Natural killer cell (primary cell): Measurements from ENCODE around the gene DCST1. TPM values are rescaled to one million over a fixed set of nuclear protein-coding genes. Genes with fewer than 3 reads are reported as not detected.
A peak's percentile ranks its signal among the peaks of the same experiment; 100 is the strongest.
"Not testable (repeated sequence)": the region's sequence is repeated elsewhere in the genome, so short reads cannot be mapped to it uniquely, and the experiment has no call there.

Experiments
- ATAC-seq, 3 donors: fragments of 150-1000 bp in 2 of 3; fragments of 200-7000 bp in 1 of 3; cut with Tn5 transposase; 1 replicate in 1 of 3; 2 replicates in 2 of 3; pipeline ENCODE4 v1.10.0; 2021; ENCODE audit warnings: mild to moderate bottlenecking in 2 of 3, moderate library complexity in 2 of 3
- DNase-seq, 2 donors: peaks; one replicate each; pipeline versions ENCODE4 v3.0.0 to v3.0.0-alpha.2; 2013 to 2021; ENCODE audit warnings: mixed read lengths in 1 of 2
- H3K27ac ChIP-seq: one replicate; pipeline ENCODE4 v1.5.1; 2013; ENCODE audit warnings: mild to moderate bottlenecking, low read length
- H3K27me3 ChIP-seq: one replicate; pipeline ENCODE4 v1.6.1; 2013; ENCODE audit warnings: low read length; ENCODE audit not compliant: control insufficient read depth, insufficient read depth
- H3K36me3 ChIP-seq: one replicate; pipeline ENCODE4 v1.6.1; 2013; ENCODE audit warnings: low read length; ENCODE audit not compliant: control insufficient read depth, insufficient read depth
- H3K4me1 ChIP-seq: one replicate; pipeline ENCODE4 v1.6.1; 2013; ENCODE audit warnings: low read length; ENCODE audit not compliant: control insufficient read depth, insufficient read depth
- H3K4me3 ChIP-seq: one replicate; pipeline ENCODE4 v1.5.1; 2013; ENCODE audit warnings: low read length
- H3K9me3 ChIP-seq: one replicate; pipeline ENCODE4 v1.6.1; 2013; ENCODE audit warnings: low read length; ENCODE audit not compliant: control insufficient read depth, insufficient read depth
- H3K27ac Mint-ChIP-seq, 2 donors: one replicate each; pipeline ENCODE4 v1.8.0; 2022; ENCODE audit warnings: mild to moderate bottlenecking in 2 of 2, mixed read lengths in 2 of 2, moderate library complexity in 1 of 2
- H3K27me3 Mint-ChIP-seq, 2 donors: one replicate each; pipeline ENCODE4 v1.8.0; 2022; ENCODE audit warnings: low read depth in 2 of 2, mixed read lengths in 2 of 2
- H3K36me3 Mint-ChIP-seq: one replicate; pipeline ENCODE4 v1.8.0; 2022; ENCODE audit warnings: mixed read lengths
- H3K4me1 Mint-ChIP-seq, 2 donors: one replicate each; pipeline ENCODE4 v1.8.0; 2022; ENCODE audit warnings: mixed read lengths in 2 of 2
- H3K4me3 Mint-ChIP-seq: one replicate; pipeline ENCODE4 v1.8.0; 2022; ENCODE audit warnings: mild to moderate bottlenecking, moderate library complexity, mixed read lengths
- H3K9me3 Mint-ChIP-seq, 2 donors: one replicate each; pipeline ENCODE4 v1.8.0; 2022; ENCODE audit warnings: mixed read lengths in 2 of 2
- CTCF ChIP-seq: fragments of 200-600 bp; IDR thresholded peaks from one replicate; pipeline ENCODE4 v1.8.0; 2022; ENCODE audit warnings: antibody characterized with exemption
- WGBS: methylation state at CpG from one replicate; pipeline ENCODE4 v1.1.7; 2013; ENCODE audit warnings: missing lambda C conversion rate; ENCODE audit not compliant: insufficient coverage; 5-methylcytosine and 5-hydroxymethylcytosine counted together
- intact Hi-C: fragments of 100-400 bp; cut with micrococcal nuclease; formaldehyde crosslinking; loops from one replicate; pipeline ENCODE4 v1.14.2; 2022
- total RNA-seq, 4 donors: library from RNA; stranded (reverse); fragments of 120-200 nt in 1 of 4; gene quantifications; one replicate each; pipeline versions ENCODE4 v1.2.3 to v1.2.4, GENCODE V29; 2013 to 2022

Gene DCST1
- total RNA-seq: under 1 TPM in 2 of 3 donors, not detected in 1; 0.35 to 0.60 TPM
- total RNA-seq (2013): not detected

- Mint-ChIP-seq H3K9me3 (no peaks in the 10 kb centered on the region), H3K4me1 (no peaks in the 10 kb centered on the region), H3K4me3 (no peak within 1 kb of the TSS), H3K36me3 (no peaks in the 10 kb centered on the region), H3K27me3 (peaks cover 5 to 9% of the 10 kb centered on the region in 2 donors), H3K27ac (no peak within 1 kb of the TSS)
- Histone ChIP-seq H3K27me3 (no peaks in the 10 kb centered on the region), H3K4me1 (no peaks in the 10 kb centered on the region), H3K4me3 (no peak within 1 kb of the TSS), H3K9me3 (no peaks in the 10 kb centered on the region), H3K27ac (no peak within 1 kb of the TSS), H3K36me3 (no peaks in the 10 kb centered on the region)
- no peak for DNase-seq
- intact Hi-C loops: no loop called here
- ATAC-seq: no peak
- no peak for TF ChIP-seq CTCF
- 87% methylated on average over 7 of the region's 9 CpGs for WGBS
Measured at GRCh38 chr1:155033524-155033923, at the start of gene DCST1, which contains the start of gene DCST2. Gene DCST1 (plus strand): TSS chr1:155033824. CDS start chr1:155034037, 213 bp downstream. Gene DCST2 (minus strand): TSS chr1:155033781. CDS start chr1:155033701, 80 bp downstream.

- H3K36me3 Mint-ChIP-seq, H3K4me3 Mint-ChIP-seq, H3K27ac ChIP-seq, H3K4me3 ChIP-seq, H3K9me3 ChIP-seq, H3K27ac Mint-ChIP-seq, intact Hi-C loops, ATAC-seq, H3K27me3 ChIP-seq, H3K27me3 Mint-ChIP-seq, DNase-seq, H3K9me3 Mint-ChIP-seq: not testable (repeated sequence)
- 94% methylated on average over 2 of the region's 4 CpGs for WGBS
- peaks cover 41% of the 10 kb centered on the region for H3K36me3 ChIP-seq
- H3K4me1 ChIP-seq: peaks cover 16% of the 10 kb centered on the region
- H3K4me1 Mint-ChIP-seq: peaks cover 4 to 19% of the 10 kb centered on the region in 2 donors
Measured at GRCh38 chr1:154986736-154987135, 46.9 kb upstream of the DCST1 start.

- no peaks in the 10 kb centered on the region for H3K27me3 ChIP-seq
- DNase-seq (no peak), ATAC-seq (no peak)
- H3K9me3 ChIP-seq: no peaks in the 10 kb centered on the region
- Mint-ChIP-seq H3K4me1 (peaks cover 4 to 21% of the 10 kb centered on the region in 2 donors), H3K4me3 (no peak overlapping the region), H3K9me3 (no peaks in the 10 kb centered on the region), H3K27ac (no peak overlapping the region), H3K36me3 (no peaks in the 10 kb centered on the region), H3K27me3 (no peaks in the 10 kb centered on the region)
- intact Hi-C loops: no loop called here
- H3K36me3 ChIP-seq: peaks cover 41% of the 10 kb centered on the region
- no peak overlapping the region for H3K4me3 ChIP-seq
- no peak for TF ChIP-seq CTCF
- peaks cover 14% of the 10 kb centered on the region for H3K4me1 ChIP-seq
- 95% methylated on average over 6 of the region's 6 CpGs for WGBS
- H3K27ac ChIP-seq: no peak overlapping the region
Measured at GRCh38 chr1:154987326-154987725, 46.3 kb upstream of the DCST1 start.

GRCh38 chr1:154988058-154988954 lies 45.3 kb upstream of the DCST1 start:
- H3K9me3 Mint-ChIP-seq: no peaks in the 10 kb centered on the region
- Histone ChIP-seq H3K4me3 (no peak overlapping the region), H3K27me3 (no peaks in the 10 kb centered on the region), H3K27ac (no peak overlapping the region), H3K36me3 (peaks cover 41% of the 10 kb centered on the region), H3K9me3 (no peaks in the 10 kb centered on the region), H3K4me1 (peaks cover 11% of the 10 kb centered on the region)
- no peak for TF ChIP-seq CTCF
- 95% methylated on average over 17 of the region's 17 CpGs for WGBS
- ATAC-seq (no peak), DNase-seq (peak in 1 of 2 donors; percentile 37)
- peaks cover 4 to 24% of the 10 kb centered on the region in 2 donors for H3K4me1 Mint-ChIP-seq
- no peaks in the 10 kb centered on the region for H3K27me3 Mint-ChIP-seq
- H3K36me3 Mint-ChIP-seq: no peaks in the 10 kb centered on the region
- H3K27ac Mint-ChIP-seq: no peak overlapping the region
- intact Hi-C loops: no loop called here
- no peak overlapping the region for H3K4me3 Mint-ChIP-seq
